GM18870 (cell line): Measurements from ENCODE around the gene CCDC175.

Source experiments
- ATAC-seq: cut with Tn5 transposase; IDR thresholded peaks from one replicate; pipeline ENCODE4 v1.9.1; 2021; ENCODE audit warnings: moderate library complexity; ENCODE audit not compliant: unreplicated experiment

The CCDC175 gene

GRCh38 chr14:59483363-59483762 is 93.2 kb downstream of the CCDC175 start:
- no peak for ATAC-seq

GRCh38 chr14:59482541-59483331 is 93.9 kb downstream of the CCDC175 start:
- ATAC-seq = no peak

GRCh38 chr14:59481871-59482540 is 94.6 kb downstream of the CCDC175 start:
- ATAC-seq = no peak

GRCh38 chr14:59481407-59481806 is 95.2 kb downstream of the CCDC175 start:
- no peak for ATAC-seq

GRCh38 chr14:59480166-59480565 is 96.4 kb downstream of the CCDC175 start:
- ATAC-seq = no peak

GRCh38 chr14:59478540-59478939 is 98.1 kb downstream of the CCDC175 start:
- ATAC-seq = no peak

GRCh38 chr14:59475709-59476108 is 100.9 kb downstream of the CCDC175 start:
- no peak for ATAC-seq

- no peak for ATAC-seq
These were observed 102.4 kb downstream of the CCDC175 start for GRCh38 chr14:59474172-59474571.

- ATAC-seq = no peak
These were observed 111.1 kb downstream of the CCDC175 start, which contains the start of gene GPR135 for GRCh38 chr14:59465316-59466135. Gene GPR135, minus strand, starts transcription at chr14:59465380. Its CDS starts 154 bp downstream, at chr14:59465226.

- ATAC-seq = peak; percentile 44
These were observed 111.9 kb downstream of the CCDC175 start for GRCh38 chr14:59464486-59465315.

- ATAC-seq = peak; percentile 31
These were observed 112.7 kb downstream of the CCDC175 start for GRCh38 chr14:59463787-59464485.

GRCh38 chr14:59461891-59462290 is 114.7 kb downstream of the CCDC175 start:
- ATAC-seq = no peak

- ATAC-seq = no peak
These were observed 116.2 kb downstream of the CCDC175 start for GRCh38 chr14:59460378-59460777.

- no peak for ATAC-seq
These were observed 118.1 kb downstream of the CCDC175 start for GRCh38 chr14:59458486-59458885.

- no peak for ATAC-seq
These were observed 121.2 kb downstream of the CCDC175 start for GRCh38 chr14:59455411-59455810.
